HepG2 (cell line): Measurements from ENCODE around the gene KCNT2. TPM values are rescaled to one million over a fixed set of nuclear protein-coding genes. Genes with fewer than 3 reads are reported as not detected.

Experiments
- ATAC-seq: fragments of 200-7000 bp; cut with Tn5 transposase; 3 replicates; pipeline ENCODE4 v1.9.1; 2020; ENCODE audit warnings: mild to moderate bottlenecking, moderate library complexity
- BruUV-seq: library from RNA; stranded (reverse); fragments of 400-500 nt; replicated peaks from 2 replicates; lab custom pipeline; 2021; lab: Mats Ljungman, UMichigan
- CTCF ChIA-PET: fragments of 300-600 bp; formaldehyde crosslinking; extraction: SDS; loops from one replicate; lab custom pipeline; 2021; ENCODE audit warnings: low total read pairs, inconsistent platforms, low intra/inter-chr PET ratio; lab: Yijun Ruan, JAX
- POLR2A ChIA-PET: fragments of 350-600 bp; sonication (Branson Sonifier 250); formaldehyde crosslinking; loops from one replicate; lab custom pipeline; 2020; ENCODE audit warnings: antibody characterized with exemption, inconsistent platforms; lab: Yijun Ruan, JAX
- DNase-seq: peaks from one replicate; pipeline ENCODE4 v3.0.0-alpha.2; 2015; ENCODE audit warnings: low spot score
- FAIRE-seq: peaks from 3 replicates; lab custom pipeline; 2011; peaks lifted over from hg19 to GRCh38; lab: Jason Lieb, UNC
- H2AFZ ChIP-seq: one replicate; pipeline ENCODE4 v1.6.1; 2011; ENCODE audit warnings: low read length, inconsistent platforms
- H3K27ac ChIP-seq: fragments of 300-600 bp; 3 replicates; pipeline ENCODE4 v1.8.0; 2011; ENCODE audit warnings: mixed run types, mild to moderate bottlenecking, mixed read lengths, low read length, inconsistent platforms; ENCODE audit not compliant: insufficient read depth; ENCODE audit errors: extremely low read length
- H3K27me3 ChIP-seq, 2 experiments: fragments of 200-600 bp in 1 of 2; 2 replicates in 1 of 2; 3 replicates in 1 of 2; pipeline versions ENCODE4 v1.6.0 to v1.8.0; 2011; ENCODE audit warnings: low read length in 2 of 2, mild to moderate bottlenecking in 2 of 2, moderate library complexity in 2 of 2, inconsistent platforms in 1 of 2; ENCODE audit not compliant: insufficient read depth in 2 of 2, control insufficient read depth in 1 of 2
- H3K36me3 ChIP-seq, 2 experiments: fragments of 200-600 bp in 1 of 2; replicated peaks in 1 of 2; 2 replicates in 1 of 2; 3 replicates in 1 of 2; pipeline versions ENCODE4 v1.5.1 to v1.8.0; 2011; ENCODE audit warnings: low read length in 2 of 2, inconsistent platforms in 1 of 2; ENCODE audit not compliant: insufficient read depth in 2 of 2, control insufficient read depth in 1 of 2
- H3K4me1 ChIP-seq: 2 replicates; pipeline ENCODE4 v1.5.1; 2012; ENCODE audit warnings: low read length, inconsistent platforms; ENCODE audit not compliant: insufficient read depth
- H3K4me2 ChIP-seq: 2 replicates; pipeline ENCODE4 v1.6.0; 2011; ENCODE audit warnings: low read depth, low read length, inconsistent platforms
- H3K4me3 ChIP-seq, 3 experiments: fragments of 200-600 bp in 1 of 3; sonication (generic), shearing (Covaris generic) in 1 of 3; replicated peaks in 1 of 3; 2 replicates each; pipeline ENCODE4 v1.5.1; 2011 to 2016; ENCODE audit warnings: low read length in 3 of 3, inconsistent platforms in 2 of 3, low read depth in 2 of 3, mild to moderate bottlenecking in 2 of 3, control low read depth in 1 of 3, mixed read lengths in 1 of 3; ENCODE audit not compliant: insufficient read depth in 1 of 3
- H3K79me2 ChIP-seq: one replicate; pipeline ENCODE4 v1.6.1; 2011; ENCODE audit warnings: low read length, inconsistent platforms; ENCODE audit not compliant: insufficient read depth
- H3K9ac ChIP-seq: 2 replicates; pipeline ENCODE4 v1.6.0; 2011; ENCODE audit warnings: mild to moderate bottlenecking, low read depth, low read length, inconsistent platforms; ENCODE audit not compliant: insufficient read depth
- H3K9me3 ChIP-seq: 2 replicates; pipeline ENCODE4 v1.5.1; 2012; ENCODE audit warnings: mild to moderate bottlenecking, low read length
- H4K20me1 ChIP-seq: 2 replicates; pipeline ENCODE4 v1.6.0; 2011; ENCODE audit warnings: inconsistent platforms, mild to moderate bottlenecking, low read length, moderate library complexity; ENCODE audit not compliant: insufficient read depth
- BHLHE40 ChIP-seq: IDR thresholded peaks from 2 replicates; pipeline ENCODE4 v1.6.1; 2011; ENCODE audit warnings: low read length, improper control_type of control experiment
- EEA1 ChIP-seq: sonication (generic); formaldehyde crosslinking; IDR thresholded peaks from 2 replicates; pipeline ENCODE4 v1.5.1; 2020; ENCODE audit warnings: mild to moderate bottlenecking, missing genetic modification reagents, borderline replicate concordance
- GATAD2A ChIP-seq: IDR thresholded peaks from 2 replicates; pipeline ENCODE4 v1.6.1; 2016
- MTA1 ChIP-seq: sonication (generic); formaldehyde crosslinking; IDR thresholded peaks from 2 replicates; pipeline ENCODE4 v1.4.0; 2020; ENCODE audit warnings: missing genetic modification reagents, mild to moderate bottlenecking, borderline replicate concordance
- TRIM24 ChIP-seq: sonication (generic); formaldehyde crosslinking; IDR thresholded peaks from 2 replicates; pipeline ENCODE4 v1.8.0; 2022; ENCODE audit warnings: mild to moderate bottlenecking, missing genetic modification reagents
- ZNF317 ChIP-seq: sonication (generic); formaldehyde crosslinking; IDR thresholded peaks from 2 replicates; pipeline ENCODE4 v1.5.0; 2020; ENCODE audit warnings: mild to moderate bottlenecking, missing genetic modification reagents
- ZNF329 ChIP-seq: sonication (generic); formaldehyde crosslinking; IDR thresholded peaks from 2 replicates; pipeline ENCODE4 v1.9.0; 2021; ENCODE audit warnings: low read depth, mild to moderate bottlenecking, missing genetic modification reagents
- ZNF331 ChIP-seq: sonication (generic); formaldehyde crosslinking; IDR thresholded peaks from 2 replicates; pipeline ENCODE4 v1.4.0; 2020; ENCODE audit warnings: missing genetic modification reagents
- ZNF468 ChIP-seq: sonication (generic); formaldehyde crosslinking; IDR thresholded peaks from 2 replicates; pipeline ENCODE4 v1.8.0; 2022; ENCODE audit warnings: mild to moderate bottlenecking, moderate library complexity, missing genetic modification reagents
- ZNF530 ChIP-seq: sonication (generic); formaldehyde crosslinking; IDR thresholded peaks from 2 replicates; pipeline ENCODE4 v1.5.0; 2020; ENCODE audit warnings: low read depth, mild to moderate bottlenecking, missing genetic modification reagents
- ZNF83 ChIP-seq: sonication (generic); formaldehyde crosslinking; IDR thresholded peaks from 2 replicates; pipeline ENCODE4 v1.4.0; 2020; ENCODE audit warnings: missing genetic modification reagents, mild to moderate bottlenecking, borderline replicate concordance
- WGBS: methylation state at CpG from one replicate; pipeline ENCODE4 v1.1.6; 2017; ENCODE audit warnings: low lambda C conversion rate; 5-methylcytosine and 5-hydroxymethylcytosine counted together
- in situ Hi-C: cut with HindIII; loops from 2 replicates; pipeline ENCODE4 v1.10.0; 2017; ENCODE audit warnings: low pct_unique_long_range_greater_than_20kb; ENCODE audit not compliant: extremely low pct_ligation_motif_present
- intact Hi-C: fragments of 100-400 bp; cut with micrococcal nuclease; formaldehyde crosslinking; loops from one replicate; pipeline ENCODE4 v1.10.0; 2022; ENCODE audit not compliant: unreplicated experiment
- polyA plus RNA-seq, 8 experiments: library from polyadenylated mRNA; depleted of rRNA in 3 of 8; stranded (reverse) in 7 of 8; unstranded in 1 of 8; fragments of >200 nt; fragmentation: Illumina TruSeq in 4 of 8; extraction: Trizol in 4 of 8; gene quantifications; 2 replicates each; pipeline versions ENCODE4 v1.2.1 to v1.2.3, GENCODE V29; 2011 to 2016; ENCODE audit warnings: low read depth in 4 of 8, missing spikeins in 1 of 8, mixed read lengths in 1 of 8; ENCODE audit not compliant: insufficient read depth in 1 of 8
- total RNA-seq, 5 experiments: library from RNA; depleted of rRNA; stranded (reverse); fragments of >200 nt; fragmentation: Illumina TruSeq; extraction: Trizol; gene quantifications; 2 replicates each; pipeline ENCODE4 v1.2.3, GENCODE V29; 2016; ENCODE audit warnings: low read depth in 1 of 5
- TF ChIP-seq, protein P1 (sequence below): IDR thresholded peaks from 2 replicates; pipeline ENCODE4 v1.6.1; 2012; ENCODE audit warnings: inconsistent platforms
- TF ChIP-seq, protein P2 (sequence below): sonication (generic); formaldehyde crosslinking; IDR thresholded peaks from 2 replicates; pipeline ENCODE4 v1.5.1; 2020; ENCODE audit warnings: missing genetic modification reagents, mild to moderate bottlenecking, borderline replicate concordance
- TF ChIP-seq, protein P3 (sequence below): sonication (generic); formaldehyde crosslinking; IDR thresholded peaks from 2 replicates; pipeline ENCODE4 v1.8.0; 2022; ENCODE audit warnings: mild to moderate bottlenecking, missing genetic modification reagents; ENCODE audit not compliant: insufficient replicate concordance
- TF ChIP-seq, protein P4 (sequence below): sonication (generic); formaldehyde crosslinking; IDR thresholded peaks from 2 replicates; pipeline ENCODE4 v1.4.0; 2020; ENCODE audit warnings: missing genetic modification reagents, borderline replicate concordance

KCNT2 gene
- total and polyA plus RNA-seq, 2 of the 13 experiments (the other 11 are each of a cell fraction or from before 2014, with no cell fraction given), result not detected

DNA sequence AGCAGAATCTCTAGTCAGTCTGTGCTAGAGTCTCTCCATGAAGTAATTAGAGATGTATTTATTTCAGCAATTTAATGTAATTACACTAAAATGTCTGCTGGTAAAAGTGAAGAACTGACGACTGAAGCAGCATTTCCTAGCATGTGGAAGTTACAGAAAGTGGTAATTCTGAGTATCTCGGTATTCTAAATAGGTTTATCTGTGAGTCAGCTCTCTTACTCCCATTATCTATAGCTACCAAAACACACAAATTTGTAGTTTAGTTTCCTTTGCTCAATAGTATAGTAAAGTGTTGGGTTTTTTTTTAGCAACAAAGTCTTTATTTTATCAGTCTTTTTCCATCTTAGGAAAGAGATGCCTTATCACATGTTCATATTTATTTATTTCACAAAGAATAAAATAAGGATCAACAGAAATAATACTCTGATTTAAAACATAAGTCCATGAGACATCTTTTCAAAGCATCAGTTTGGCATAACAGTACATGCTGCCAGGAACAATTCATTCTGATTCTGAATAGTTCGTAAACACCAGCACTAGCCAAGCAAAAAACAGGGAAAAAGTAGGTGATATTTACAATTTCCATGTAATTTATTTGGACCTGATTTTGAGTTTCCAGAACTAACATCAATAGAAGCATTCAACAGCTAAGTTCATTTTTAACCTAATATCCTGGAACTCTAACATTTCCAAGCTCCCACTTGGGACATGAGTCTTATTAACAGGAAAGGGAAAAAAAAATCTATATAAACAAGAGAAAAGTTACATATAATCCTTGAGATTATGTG lies 76.3 kb downstream of the KCNT2 start:
- no peak for TF ChIP-seq ZNF331 (CRISPR knock-in tag)
- no peak for TF ChIP-seq MTA1 (CRISPR knock-in tag)
- TF ChIP-seq, protein P1, sequence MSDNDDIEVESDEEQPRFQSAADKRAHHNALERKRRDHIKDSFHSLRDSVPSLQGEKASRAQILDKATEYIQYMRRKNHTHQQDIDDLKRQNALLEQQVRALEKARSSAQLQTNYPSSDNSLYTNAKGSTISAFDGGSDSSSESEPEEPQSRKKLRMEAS, result no peak
- no peak overlapping the region for H3K27ac ChIP-seq
- intact Hi-C loops, result no loop called here
- no peak overlapping the region for H3K4me2 ChIP-seq
- H3K79me2 ChIP-seq, result no peaks in the 10 kb centered on the region
- 17% methylated on average over 3 of the region's 3 CpGs for WGBS
- FAIRE-seq (no peak), ATAC-seq (no peak), DNase-seq (no peak)
- no peaks in the 10 kb centered on the region for H4K20me1 ChIP-seq
- in situ Hi-C loops, result no loop called here
- H3K36me3 ChIP-seq, result no peaks in the 10 kb centered on the region
- H3K4me3 ChIP-seq, result no peak overlapping the region
- no peak overlapping the region for H2AFZ ChIP-seq
- ChIA-PET CTCF (no interaction called here), POLR2A (no interaction called here)
- BruUV-seq, result no TSS peak
- peaks cover 23% of the 10 kb centered on the region for H3K9me3 ChIP-seq
- H3K27me3 ChIP-seq, result no peaks in the 10 kb centered on the region
- no peaks in the 10 kb centered on the region for H3K4me1 ChIP-seq
- no peak overlapping the region for H3K9ac ChIP-seq

DNA sequence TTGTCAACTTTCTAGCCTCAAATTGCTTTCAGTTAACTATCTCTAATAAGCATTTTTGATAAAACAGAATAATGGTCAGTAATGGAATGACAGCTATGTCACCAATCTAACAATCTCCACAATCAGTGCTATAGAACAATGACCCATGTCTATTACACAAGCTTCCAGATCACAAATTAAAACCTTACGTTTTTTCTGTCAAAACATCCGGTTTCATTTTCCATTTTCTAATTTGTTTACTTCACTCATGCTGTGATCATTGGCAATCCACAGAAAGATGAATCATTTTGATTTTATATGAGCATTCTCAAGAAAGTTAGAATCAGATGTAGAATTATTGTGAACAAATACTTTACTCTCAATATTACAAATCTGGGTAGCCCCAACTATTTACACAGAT lies 80.3 kb downstream of the KCNT2 start:
- 18% methylated on average over 2 of the region's 2 CpGs for WGBS
- no peak for ATAC-seq
- in situ Hi-C loops, result no loop called here
- Histone ChIP-seq H3K9ac (no peak overlapping the region), H3K27ac (no peak overlapping the region), H3K27me3 (no peaks in the 10 kb centered on the region), H3K4me1 (no peaks in the 10 kb centered on the region), H3K4me3 (no peak overlapping the region), H3K9me3 (no peaks in the 10 kb centered on the region), H3K4me2 (no peak overlapping the region), H3K36me3 (no peaks in the 10 kb centered on the region), H4K20me1 (no peaks in the 10 kb centered on the region), H2AFZ (no peak overlapping the region), H3K79me2 (no peaks in the 10 kb centered on the region)
- no TSS peak for BruUV-seq
- POLR2A ChIA-PET, result no interaction called here
- no peak for FAIRE-seq
- intact Hi-C loops, result no loop called here
- CTCF ChIA-PET, result no interaction called here
- no peak for DNase-seq
- TF ChIP-seq, protein P2, sequence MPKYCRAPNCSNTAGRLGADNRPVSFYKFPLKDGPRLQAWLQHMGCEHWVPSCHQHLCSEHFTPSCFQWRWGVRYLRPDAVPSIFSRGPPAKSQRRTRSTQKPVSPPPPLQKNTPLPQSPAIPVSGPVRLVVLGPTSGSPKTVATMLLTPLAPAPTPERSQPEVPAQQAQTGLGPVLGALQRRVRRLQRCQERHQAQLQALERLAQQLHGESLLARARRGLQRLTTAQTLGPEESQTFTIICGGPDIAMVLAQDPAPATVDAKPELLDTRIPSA (CRISPR knock-in tag), result no peak
- TF ChIP-seq, protein P3, sequence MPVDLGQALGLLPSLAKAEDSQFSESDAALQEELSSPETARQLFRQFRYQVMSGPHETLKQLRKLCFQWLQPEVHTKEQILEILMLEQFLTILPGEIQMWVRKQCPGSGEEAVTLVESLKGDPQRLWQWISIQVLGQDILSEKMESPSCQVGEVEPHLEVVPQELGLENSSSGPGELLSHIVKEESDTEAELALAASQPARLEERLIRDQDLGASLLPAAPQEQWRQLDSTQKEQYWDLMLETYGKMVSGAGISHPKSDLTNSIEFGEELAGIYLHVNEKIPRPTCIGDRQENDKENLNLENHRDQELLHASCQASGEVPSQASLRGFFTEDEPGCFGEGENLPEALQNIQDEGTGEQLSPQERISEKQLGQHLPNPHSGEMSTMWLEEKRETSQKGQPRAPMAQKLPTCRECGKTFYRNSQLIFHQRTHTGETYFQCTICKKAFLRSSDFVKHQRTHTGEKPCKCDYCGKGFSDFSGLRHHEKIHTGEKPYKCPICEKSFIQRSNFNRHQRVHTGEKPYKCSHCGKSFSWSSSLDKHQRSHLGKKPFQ (CRISPR knock-in tag), result no peak
- TF ChIP-seq EEA1 (CRISPR knock-in tag), result no peak
- TF ChIP-seq ZNF83 (CRISPR knock-in tag), result no peak
- no peak for TF ChIP-seq ZNF530
- no peak for TF ChIP-seq ZNF329 (CRISPR knock-in tag)
- no peak for TF ChIP-seq GATAD2A (CRISPR knock-in tag)
- TF ChIP-seq BHLHE40, result no peak
- TF ChIP-seq ZNF317, result no peak
- no peak for TF ChIP-seq TRIM24 (CRISPR knock-in tag)
- TF ChIP-seq, protein P4, sequence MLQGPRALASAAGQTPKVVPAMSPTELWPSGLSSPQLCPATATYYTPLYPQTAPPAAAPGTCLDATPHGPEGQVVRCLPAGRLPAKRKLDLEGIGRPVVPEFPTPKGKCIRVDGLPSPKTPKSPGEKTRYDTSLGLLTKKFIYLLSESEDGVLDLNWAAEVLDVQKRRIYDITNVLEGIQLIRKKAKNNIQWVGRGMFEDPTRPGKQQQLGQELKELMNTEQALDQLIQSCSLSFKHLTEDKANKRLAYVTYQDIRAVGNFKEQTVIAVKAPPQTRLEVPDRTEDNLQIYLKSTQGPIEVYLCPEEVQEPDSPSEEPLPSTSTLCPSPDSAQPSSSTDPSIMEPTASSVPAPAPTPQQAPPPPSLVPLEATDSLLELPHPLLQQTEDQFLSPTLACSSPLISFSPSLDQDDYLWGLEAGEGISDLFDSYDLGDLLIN (CRISPR knock-in tag), result no peak
- TF ChIP-seq ZNF468 (CRISPR knock-in tag), result no peak
